SW480 (cell line): ENCODE measurements around the gene SLC35A1.

Experiments used
- DNase-seq: peaks from one replicate; pipeline ENCODE4 v3.0.0-alpha.2; 2016; ENCODE audit warnings: low spot score

The SLC35A1 gene

DNA sequence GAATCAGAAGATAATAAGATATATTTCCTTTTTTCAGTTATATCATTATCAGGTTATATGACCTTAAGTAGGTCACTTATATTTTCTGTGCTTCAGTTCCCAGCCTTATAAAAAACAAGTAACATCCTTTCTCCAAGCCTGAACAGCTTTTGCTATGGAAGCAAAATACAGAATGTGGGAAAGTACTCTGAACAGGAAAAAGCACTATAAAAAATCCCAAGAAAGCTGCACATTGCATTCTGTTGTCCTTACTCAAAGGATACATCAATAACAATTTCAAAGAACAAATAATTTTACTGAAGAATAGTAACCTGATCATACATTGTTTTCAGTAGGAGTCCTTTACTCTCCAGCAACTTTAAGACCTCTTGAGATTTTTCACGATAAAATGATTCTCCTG, 56.4 kb downstream of the SLC35A1 start:
- no peak for DNase-seq

DNA sequence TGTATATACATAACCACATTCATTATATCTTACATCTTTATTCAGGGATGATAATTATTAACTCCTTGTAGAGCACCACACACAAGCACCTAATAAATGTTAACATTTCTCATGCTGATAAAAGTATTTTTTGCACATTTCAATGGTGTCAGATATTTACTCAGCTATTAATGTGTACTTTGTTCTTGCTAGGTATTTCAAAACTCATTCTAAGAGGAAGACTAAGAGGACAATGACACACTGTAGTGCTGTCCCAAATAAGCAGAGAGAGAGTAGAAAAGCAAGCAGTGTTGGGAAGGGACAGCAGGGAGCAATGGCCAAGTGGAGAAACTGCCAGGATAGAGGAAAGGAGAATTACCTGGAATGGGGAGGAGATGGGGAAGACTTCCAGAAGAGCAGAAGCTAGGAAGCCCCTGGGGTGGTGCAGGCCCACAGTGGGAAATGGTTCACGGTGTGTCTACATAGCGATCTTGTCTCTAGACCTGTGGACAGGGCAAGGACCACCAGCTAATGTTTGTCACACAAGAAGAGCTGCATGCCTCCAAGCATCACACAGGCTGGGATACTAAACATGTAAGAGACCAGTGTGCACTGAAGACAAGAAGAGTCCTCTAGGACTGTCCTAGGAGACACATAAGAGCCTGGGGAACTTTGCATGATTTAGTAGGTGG, 61.7 kb downstream of the SLC35A1 start:
- DNase-seq, result no peak

DNA sequence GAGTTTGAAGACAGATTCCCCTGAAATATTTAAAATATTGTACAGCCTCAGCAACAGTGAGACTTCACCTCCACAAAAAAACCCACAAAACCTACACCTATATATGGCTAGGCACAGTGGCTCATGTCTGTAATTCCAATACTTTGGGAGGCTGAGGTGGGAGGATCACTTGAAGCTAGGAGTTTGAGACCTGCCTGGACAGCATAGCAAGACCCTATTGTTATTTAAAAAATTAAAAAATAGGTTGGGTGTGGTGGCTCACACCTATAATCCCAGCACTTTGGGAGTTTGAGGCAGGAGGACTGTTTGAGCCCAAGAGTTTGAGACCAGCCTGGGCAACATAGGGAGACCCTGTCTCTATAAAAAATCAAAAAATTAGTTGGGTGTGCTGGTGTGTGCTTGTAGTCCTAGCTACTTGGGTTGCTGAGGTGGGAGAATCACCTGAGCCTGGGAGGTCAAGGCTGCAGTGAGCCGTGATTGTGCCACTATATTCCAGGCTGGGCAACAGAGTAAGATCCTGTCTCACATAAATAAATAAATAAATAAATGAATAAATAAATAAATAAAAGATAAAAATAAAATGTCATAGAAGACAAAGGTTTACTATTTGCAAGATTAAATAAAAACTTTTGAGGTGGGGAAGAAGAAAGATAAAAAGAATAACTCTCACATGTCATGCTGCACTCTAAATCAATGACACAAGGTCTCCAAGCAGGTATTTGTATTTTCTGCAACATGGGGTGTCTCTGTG, 65.9 kb downstream of the SLC35A1 start:
- DNase-seq, result no peak

DNA sequence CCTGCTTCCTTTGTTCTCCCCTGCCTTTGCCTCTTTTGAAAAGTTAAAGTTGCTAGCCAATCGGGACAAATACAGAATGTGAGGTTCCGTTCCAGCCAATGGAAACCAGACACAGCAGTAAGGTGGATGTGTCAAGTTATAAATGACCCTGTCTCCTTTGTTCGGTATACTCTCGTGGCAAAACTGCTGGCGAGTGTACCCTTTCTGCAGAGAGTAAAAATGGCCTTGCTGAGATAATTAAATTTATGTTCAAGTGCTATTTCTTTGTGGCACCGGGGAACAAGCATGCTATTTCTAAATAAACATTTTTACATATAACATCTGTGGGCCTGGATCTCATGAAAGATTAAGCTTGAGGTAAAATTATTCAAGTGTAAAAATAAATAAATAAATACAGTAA, 66.8 kb downstream of the SLC35A1 start:
- no peak for DNase-seq

DNA sequence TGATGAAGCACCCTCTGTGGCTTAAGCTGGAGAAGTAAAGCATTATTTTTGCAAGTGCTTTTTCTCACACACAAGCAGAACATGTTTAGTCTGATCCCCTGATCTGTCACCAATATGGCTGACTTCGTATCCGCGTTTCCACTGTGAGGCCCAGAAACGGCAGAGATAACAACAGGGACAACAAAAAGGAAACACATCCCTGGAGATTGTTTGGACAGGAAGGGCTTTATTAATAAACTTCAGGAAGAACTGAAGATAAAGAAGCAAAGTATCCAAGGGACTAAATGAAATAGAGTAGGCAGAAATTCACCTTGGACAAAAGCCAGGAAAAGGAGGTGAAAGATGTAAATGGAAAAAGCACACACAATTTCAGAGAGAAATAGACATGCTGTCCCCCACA, 67.8 kb downstream of the SLC35A1 start:
- DNase-seq, result no peak

DNA sequence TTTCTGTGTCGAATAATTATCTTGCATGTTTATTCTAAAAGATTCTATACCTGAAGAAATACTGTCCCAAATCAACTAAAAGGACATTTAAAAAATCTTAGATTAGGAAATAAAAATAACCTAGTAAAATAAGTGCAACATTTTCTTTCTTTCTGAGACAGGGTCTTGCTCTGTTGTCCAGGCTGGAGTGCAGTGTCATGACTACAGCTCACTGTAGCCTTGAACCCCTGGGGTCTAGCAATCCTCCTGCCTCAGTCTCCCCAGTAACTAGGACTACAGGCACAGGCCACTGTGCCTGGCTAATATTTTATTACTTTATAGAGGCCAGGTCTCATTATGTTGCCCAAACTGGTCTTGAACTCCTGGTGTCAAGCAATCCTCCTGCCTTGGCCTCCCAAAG, 68.3 kb downstream of the SLC35A1 start:
- no peak for DNase-seq

DNA sequence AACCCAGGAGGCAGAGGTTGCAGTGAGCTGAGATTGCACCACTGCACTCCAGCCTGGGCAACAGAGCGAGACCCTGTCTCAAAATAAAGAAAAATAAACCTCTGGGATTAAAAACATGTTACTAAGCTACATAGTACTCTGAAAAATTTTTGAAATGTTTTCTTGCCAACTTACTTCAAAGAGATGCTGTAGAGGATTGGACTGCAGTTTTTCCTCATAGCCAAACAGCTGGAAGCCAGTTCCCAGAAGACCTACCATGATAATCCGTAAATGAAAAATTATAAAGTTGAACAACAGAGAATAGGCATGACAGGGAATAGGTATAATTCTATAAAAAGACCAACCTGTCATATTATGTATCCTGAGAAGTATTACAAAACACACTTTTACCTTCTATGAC, 69.0 kb downstream of the SLC35A1 start:
- DNase-seq, result no peak

DNA sequence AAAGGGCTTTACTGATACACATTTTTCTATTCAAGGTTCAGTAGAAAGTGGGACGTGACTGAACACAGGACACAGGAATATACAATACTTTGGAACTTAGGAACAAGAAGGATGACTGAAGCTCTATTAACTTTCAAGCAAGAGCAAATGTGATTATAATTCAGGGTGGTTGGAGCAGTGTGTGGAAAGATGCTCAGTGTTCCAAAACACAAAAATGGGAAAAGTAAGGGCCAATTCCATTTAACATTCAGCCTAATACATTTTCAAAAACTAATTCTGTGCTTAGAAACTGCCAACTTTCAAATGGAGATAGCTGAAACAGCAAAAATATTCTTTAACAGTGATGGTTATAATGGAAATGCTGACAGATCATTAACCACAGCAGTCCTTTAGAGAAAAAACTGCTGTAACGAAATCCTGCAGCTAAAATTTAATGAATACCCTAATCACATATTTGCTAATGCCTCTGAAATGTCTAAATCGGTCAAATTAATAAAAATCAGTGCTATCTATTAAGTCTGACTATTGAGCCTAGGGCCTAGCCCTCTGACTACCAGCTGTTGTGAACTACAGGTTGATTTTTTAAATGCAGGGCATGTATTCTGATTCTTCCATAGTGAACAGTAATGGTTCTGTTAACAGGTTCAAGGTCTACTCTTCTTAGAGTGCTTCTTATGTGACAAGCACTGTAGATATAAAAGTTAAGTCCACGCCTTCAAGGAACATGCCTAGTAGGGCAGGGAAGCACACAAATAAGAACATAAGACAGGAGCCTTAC, 71.1 kb downstream of the SLC35A1 start:
- no peak for DNase-seq

DNA sequence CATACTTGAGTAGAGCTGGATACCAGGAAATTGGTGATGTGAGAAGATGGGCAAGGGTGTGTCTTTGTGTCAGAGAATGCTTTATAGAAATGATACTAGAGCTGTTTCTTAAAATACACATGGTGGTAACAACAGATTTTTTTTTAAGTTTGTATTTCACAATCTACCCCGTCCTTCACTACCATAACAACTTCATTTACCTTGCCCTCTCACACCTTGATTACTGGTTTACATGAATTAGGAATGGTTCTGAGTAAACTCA, 71.6 kb downstream of the SLC35A1 start:
- no peak for DNase-seq

DNA sequence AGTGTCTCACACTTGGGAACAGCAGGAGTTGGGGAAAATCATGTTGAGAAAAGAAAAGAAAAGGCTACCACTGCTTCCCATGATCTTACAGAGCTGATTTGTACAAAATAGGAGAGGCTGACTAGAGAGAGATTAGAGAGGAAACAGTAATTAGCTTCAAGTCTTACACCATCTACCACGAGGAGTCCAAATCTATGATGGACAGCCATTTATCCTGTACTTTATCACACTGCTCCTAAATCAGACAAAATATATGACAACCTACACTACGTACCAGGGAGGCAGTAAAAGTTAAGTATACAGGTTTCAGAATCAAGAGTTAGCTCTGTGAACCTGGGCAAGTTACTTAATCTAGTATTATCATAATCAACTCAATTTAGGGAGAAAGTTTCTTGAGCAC, 79.0 kb downstream of the SLC35A1 start:
- DNase-seq, result no peak

DNA sequence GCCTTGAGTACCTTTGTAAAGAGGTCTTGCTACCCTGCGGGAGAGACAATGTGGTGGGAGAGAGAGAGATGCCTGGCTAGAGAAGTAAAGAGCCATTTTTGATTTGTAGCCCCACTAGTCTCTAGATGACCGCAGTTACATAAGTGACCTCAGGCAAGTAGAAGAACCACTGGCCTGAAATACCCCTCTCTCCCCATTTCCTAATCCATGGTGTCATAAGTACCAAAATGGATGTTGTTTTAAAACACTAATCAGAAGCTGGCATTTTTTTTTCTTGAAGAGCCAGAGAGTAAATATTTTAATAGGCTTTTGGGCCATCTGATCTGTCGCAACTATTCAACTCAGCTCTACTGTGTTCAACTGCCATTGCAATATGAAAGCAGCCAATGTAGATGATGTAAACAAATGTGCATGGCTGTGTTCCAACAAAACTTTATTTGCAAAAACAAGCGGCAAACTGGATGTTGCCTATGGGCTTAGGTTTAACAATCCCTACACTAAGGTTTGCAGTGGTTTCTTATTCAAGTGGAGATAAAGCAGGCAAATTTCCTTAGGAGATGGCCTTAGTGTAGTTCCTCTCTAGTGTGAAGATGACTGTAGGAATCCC, 80.5 kb downstream of the SLC35A1 start:
- no peak for DNase-seq

DNA sequence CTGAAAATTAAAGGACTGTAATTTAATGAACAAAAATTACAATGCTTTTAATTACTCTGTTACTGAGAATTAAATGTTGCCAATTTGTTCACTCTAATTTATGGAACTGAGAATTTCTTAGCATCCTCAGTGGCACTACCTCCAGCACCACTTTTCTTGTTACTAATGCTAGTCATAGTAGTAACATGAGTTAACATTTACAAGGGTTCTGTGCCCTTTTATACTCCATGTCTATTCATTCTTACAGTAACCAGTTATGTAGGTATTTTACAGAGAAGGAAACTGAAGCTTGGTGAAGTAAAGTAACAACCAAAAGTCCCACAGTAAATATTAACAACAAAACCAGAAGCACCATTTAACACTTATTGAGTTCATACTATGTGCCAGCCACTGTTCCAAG, 82.7 kb downstream of the SLC35A1 start:
- no peak for DNase-seq

DNA sequence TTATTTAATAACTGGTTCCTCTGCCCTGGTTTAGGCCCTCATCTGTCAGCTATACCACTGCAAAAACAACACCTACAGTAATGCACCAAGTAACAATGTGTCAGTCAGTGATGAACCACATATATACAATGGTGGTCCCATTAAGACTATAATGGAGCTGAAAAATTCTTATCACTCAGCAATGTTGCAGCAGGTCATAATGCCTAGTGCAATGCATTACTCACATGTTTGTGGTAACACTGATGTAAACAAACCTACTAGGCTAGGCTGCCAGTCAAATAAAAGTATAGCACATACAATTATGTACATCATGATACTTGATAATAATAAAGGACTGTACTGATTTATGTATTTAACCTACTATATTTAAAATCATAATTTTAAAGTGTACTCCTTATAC, 85.7 kb downstream of the SLC35A1 start:
- peak; percentile 10 for DNase-seq

DNA sequence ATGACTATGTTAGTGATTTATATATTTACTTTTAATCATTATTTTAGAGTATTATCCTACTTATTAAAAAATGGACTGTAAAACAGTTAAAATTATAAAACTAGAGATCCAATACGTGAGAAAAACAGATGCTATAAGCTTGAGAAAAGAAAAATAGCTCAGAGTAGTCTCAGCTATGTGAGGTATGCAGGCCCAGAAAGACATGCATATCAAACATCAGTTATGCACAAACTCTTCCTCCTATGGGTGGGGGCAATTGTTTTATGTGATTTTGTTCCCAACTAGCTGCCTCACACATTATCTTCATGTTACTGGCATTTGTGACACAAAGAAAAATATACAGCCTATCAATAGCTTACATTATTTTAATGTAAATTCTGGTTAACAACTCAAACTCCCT, 88.2 kb downstream of the SLC35A1 start:
- no peak for DNase-seq
